Omental fat pad (tissue), 4 donors: ENCODE measurements around the gene TEPSIN. TPM values are rescaled to one million over a fixed set of nuclear protein-coding genes. Genes with fewer than 3 reads are reported as not detected.

Experiments
- ATAC-seq: fragments of 150-250 bp; one replicate; pipeline ENCODE4 v1.9.1; 2016; ENCODE audit warnings: mild to moderate bottlenecking, moderate library complexity; ENCODE audit not compliant: low FRiP score
- DNase-seq: peaks from one replicate; pipeline ENCODE4 v3.0.0-alpha.2; 2019; ENCODE audit warnings: low spot score
- CTCF ChIP-seq, 3 donors: fragments of 450-650 bp; IDR thresholded peaks; one replicate each; pipeline ENCODE4 v1.5.1; 2016 to 2017; ENCODE audit warnings: antibody characterized with exemption in 3 of 3, mild to moderate bottlenecking in 3 of 3, moderate library complexity in 2 of 3
- total RNA-seq, 4 donors: library from RNA; depleted of rRNA; stranded (reverse); fragments of >200 nt; gene quantifications; one replicate each; pipeline ENCODE4 v1.1.0, GENCODE V29; 2016

Gene TEPSIN
- total RNA-seq, 4 donors from 2014 or later: 15.1 to 56.1 (median 33.2) TPM

DNA sequence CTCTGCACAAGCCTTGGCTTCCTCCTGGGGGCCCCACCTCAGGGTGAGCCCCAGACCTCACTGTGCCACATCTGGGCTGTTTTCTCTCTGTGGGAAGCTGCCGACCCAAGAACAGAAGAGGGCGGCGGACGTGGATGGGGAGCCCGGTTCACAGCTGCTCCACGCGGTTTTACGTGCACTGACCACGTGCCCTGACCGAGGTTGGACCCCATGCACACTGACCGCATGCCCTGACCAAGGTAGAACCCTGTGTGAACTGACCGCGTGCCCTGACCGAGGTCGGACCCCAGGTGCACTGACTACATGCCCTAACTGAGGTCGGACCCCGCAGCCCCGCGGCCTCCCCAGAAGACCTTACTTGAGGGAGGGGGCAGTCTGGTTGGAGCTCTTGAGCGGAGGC, 35.7 kb downstream of the TEPSIN start:
- ATAC-seq (no peak), DNase-seq (no peak)
- no peak for TF ChIP-seq CTCF (IDR thresholded peaks at IDR 0.05)

GRCh38 chr17:81202318-81202717, 36.5 kb downstream of the TEPSIN start:
- DNase-seq: no peak

DNA sequence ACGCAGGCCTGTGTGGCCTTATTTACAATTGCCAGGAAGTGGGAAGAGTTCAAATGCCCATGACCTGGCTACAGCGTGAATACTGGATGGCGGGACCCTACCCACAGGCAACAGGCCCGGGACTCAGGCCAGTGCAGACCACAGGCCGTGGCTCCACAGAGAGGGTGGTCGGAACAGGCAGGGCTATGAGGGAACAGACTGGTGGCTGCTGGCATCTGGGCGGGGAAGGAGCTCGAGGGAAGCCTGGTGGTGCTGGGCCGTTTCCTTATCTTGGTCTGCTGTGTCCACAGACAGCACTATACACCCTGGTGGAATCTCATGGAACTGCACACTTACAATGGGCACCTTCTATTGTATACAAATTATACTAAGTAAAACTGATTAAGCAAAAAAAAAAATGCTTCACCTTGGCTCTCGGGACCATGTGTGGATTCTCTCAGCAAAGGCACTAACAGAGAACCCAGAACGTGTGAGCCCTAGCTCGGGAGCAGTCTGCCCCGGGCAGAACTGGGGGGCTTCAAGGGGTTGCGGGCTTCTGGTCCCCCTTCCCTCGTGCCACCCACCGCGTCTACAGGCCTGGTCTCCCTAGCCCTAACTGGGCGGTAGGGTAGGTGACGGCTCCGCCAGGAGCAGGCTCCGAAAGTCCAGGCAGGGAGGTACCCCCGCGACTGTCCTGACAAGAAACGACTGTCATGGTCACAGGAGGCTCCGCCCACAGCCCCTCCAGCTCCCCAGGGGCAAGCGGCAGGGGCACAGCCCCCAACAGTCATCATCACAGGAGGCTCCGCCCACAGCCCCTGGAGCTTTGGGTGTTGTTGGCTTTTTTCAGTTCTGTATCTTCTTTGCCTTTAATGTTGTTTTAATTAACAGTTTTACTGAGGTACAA, 37.9 kb downstream of the TEPSIN start:
- peak in 1 of 3 donors; percentile 25 for TF ChIP-seq CTCF (IDR thresholded peaks at IDR 0.05)
- ATAC-seq (no peak), DNase-seq (no peak)

More at GRCh38 chr17:81202318-81202717, 36.5 kb downstream of the TEPSIN start:
- no peak for ATAC-seq
- no peak for TF ChIP-seq CTCF (IDR thresholded peaks at IDR 0.05)

GRCh38 chr17:81200201-81200600, 38.7 kb downstream of the TEPSIN start:
- DNase-seq (no peak), ATAC-seq (no peak)
- no peak for TF ChIP-seq CTCF (IDR thresholded peaks at IDR 0.05)

- DNase-seq (no peak), ATAC-seq (no peak)
- no peak for TF ChIP-seq CTCF (IDR thresholded peaks at IDR 0.05)
Observed at GRCh38 chr17:81199482-81199830, 39.4 kb downstream of the TEPSIN start.

DNA sequence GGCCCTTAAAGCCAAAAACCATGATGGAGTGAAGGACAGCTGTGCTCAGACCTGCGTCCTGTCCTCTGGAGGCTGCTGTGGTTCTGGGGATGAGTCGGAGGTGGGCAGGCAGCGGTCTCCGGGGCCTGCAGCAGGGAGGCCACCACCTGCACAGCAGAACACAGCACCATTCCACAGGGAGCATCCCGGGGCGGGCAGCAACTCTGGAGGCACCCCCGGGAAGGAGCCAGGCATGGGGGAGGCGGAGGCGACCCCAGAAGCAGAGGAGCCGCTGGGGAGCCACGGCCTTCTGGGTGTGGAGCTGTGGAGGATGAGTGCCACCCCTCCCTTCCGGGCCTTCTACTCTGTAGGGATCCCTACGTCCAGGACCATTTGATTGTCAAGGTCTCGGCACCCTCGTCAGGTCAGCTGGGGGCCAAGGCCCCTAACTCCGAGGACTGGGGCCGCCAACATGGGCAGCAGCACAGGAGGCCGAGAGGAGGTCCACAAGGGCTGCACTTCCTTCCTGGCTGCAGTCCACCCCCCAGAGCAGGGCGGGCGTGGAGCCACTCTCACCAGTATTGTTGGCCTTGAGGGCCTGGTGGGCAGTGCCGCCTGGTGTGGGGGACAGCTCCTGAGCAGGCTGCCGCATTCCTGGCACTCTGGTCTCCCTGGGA, 39.9 kb downstream of the TEPSIN start:
- no peak for DNase-seq
- no peak for ATAC-seq
- no peak for TF ChIP-seq CTCF (IDR thresholded peaks at IDR 0.05)
